Measurements from ENCODE around the gene CLDN16.

The CLDN16 gene, protein sequence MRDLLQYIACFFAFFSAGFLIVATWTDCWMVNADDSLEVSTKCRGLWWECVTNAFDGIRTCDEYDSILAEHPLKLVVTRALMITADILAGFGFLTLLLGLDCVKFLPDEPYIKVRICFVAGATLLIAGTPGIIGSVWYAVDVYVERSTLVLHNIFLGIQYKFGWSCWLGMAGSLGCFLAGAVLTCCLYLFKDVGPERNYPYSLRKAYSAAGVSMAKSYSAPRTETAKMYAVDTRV

DNA sequence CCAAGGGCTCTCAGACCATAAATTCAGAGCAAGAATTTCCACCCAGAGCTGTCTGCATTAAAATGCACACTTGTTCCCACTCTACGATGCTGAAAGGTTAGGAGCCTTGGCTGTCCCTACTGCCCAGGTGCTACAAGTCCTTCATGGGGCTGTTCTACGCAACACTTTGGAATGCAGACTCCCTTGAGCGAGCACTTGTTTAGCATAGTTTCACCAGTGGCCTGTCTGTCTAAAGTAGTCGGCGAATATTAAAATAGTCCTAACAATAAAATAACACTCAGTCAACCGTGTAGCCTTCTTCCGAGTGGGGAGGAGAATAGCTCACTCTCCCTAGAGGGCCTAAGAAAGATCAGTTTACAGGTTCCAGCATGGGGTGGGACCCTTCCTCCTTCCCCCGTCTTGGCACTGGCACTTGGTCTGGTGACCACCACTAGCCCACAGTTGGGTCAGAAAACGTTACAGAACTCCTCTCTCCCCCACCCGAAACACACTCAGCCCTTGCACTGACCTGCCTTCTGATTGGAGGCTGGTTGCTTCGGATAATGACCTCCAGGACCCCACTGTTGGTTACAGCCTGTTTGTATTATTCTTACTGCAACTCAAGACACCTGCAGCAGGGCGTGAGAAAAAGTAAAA, at the start of gene CLDN16:
Gene CLDN16 (plus strand): TSS at position 586 of the 636 bp plus-strand sequence. CDS start 167 bp downstream, outside the sequence.
- no peak for DNase-seq

DNA sequence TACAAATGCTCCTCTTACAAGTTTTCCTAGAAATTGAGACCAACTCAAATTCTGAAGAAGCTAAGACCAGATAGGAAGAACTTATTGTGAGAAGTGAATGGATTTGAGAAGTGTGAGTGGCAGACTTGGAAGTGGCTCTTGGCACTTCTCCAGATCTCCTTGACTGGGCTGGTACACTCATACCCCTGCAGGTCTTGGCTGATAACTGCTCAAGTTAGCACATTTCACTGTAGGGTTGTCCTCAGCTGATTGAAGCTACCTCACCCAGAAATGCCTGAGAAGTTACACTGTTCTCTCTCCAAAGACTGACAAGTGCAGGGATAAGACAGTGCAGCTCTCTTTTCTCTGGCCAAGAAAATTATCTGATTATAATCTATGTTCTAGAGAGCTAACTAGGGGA, 49.2 kb upstream of the CLDN16 start:
- DNase-seq = no peak

DNA sequence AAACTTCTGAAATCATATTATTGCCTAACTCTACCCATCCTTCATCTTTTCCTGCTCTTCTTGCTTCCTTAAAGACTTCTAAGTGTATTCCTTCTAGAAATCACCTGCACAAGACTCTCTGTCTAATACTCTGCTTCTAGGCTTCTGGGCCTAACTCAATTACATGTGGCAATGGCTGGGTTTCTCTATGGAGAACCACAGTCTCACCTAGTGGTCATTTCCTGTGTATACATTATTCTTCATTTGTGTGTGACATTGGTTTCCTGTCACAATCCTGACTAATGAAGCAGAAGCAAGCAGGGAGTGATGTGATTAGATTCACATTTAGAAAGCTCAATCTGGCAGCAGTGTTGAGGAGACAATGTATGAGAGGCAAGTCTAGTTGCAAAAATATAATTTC, 48.8 kb upstream of the CLDN16 start:
- no peak for DNase-seq

DNA sequence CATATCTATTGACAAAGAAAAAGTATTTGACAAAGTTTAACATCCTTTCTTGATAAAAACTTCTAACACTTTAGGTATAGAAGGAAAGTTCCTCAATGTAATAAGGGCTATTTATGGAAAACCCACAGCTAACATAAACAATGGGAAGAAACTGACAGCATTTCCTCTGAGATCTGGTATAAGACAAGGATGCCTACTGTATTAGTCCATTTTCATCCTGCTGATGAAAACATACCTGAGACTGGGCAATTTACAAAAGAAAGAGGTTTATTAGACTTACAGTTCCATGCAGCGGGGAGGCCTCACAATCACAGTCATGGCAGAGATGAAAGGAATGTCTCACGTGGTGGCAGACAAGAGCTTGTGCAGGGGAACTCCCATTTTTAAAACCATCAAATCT, 47.9 kb upstream of the CLDN16 start:
- no peak for DNase-seq

DNA sequence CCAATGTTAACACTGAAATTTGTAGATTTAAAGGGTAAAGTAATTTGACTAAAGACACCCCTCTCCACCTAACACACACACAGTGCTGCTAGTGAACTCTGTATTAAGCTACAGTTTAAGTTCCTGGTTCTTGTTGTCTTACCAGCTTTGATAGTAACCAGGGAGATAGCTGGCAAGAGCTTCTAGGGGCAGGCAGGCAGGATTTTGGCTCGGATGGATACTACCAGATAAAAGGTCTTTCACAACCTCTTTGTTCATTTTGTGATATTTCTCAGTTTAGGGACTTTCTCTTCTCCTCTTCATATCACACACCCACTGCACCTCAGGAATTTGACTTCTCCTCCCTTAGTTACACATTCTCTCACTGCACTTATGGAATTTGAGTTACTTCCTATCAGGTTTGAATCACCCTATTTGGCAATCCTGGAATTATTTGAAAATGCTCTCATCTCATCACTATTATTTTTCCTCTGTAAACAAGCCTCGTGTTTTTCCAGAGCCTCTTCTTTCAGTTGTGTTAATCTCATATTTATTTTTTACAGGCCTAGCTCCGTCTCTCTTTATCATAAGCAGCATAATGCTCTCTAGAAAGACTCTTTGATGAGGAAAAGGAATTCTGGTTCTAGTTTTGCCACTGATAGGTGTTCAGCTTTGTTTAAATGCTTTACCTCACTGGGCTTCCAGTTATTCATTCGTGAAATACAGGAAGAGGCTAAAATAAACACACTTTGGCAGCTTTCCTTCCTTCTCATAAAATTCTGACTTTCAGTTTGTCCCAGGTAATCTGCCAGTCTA, 42.7 kb upstream of the CLDN16 start:
- no peak for DNase-seq

DNA sequence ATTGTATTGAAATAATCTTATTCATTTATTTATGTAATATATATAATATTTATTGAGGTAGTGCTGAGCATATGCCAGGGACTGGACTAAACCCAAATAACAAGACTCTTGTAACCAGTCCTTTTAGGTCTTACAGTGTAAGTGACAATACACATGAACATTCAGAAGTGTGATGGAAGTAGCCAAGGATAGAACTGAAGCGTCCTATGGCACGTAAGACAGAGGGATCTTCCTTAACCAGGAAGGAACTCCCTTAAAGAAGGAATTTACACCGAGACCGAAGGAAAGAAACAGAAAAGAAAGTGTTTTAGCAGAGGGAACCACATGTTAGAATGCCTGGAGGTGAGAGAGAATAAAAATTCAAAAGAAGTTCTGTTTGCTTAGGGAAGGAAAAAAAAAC, 42.1 kb upstream of the CLDN16 start:
- DNase-seq = no peak

DNA sequence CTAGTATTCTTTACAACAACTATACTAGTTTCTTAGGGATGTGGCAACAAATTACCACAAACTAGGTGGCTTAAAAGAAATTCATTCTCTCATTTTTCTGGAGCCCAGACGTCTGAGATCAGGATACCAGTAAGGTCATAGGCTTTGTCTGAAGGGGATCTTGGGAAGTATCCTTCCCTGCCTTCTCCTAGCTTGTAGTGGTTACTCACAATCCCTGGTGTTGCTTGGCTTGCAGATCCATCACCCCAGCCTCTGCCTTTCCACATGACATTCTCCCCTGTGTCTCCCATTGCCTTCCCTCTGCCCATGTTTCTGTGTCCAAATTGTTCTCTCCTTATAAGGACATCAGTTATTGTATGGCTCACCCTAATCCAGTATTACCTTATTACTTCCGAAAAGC, 41.4 kb upstream of the CLDN16 start:
- DNase-seq = no peak

DNA sequence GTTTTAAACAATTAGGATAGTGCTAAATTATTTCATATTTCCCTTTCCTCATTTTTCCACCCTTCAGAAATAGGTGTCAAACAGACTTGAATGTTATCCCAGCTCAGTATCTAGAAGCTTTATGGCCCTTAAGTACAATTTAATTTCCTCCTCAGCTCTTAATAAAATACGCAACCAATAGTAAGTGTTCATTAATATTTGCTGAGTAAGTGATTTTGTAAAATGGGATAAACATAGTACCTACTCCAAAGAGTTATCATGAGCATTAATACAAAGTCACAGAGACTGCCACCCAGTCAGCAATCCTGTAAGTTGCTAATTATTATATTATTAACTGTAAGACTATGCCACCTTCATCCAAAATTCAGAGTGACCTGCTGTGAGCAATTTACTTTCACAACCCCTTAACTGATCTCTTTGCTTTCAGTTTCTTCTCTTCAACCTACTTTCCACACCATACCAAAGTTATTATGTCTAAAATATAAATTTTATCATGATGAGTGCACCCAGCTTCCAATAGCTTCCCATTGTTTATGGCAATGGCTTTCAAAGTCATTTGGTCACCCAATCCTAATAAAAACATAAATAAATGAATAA, 35.0 kb upstream of the CLDN16 start:
- DNase-seq = no peak

DNA sequence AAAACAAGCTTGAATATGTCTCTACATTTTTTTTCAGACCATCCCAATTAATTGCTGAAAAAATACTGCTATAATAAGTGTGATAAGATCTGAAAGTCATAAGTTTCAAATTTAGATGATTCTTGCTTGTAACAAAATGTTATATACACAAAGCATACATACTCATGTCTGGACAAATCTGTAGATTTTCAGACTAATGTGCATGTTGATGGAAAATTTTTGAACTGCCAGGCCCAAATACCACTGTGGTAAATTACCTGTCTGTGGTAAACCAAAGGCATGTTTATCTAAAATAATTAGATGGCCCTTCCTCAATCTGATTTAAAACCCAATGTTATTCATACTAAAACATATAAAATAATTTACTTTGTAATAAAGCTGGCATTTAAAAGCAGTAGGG, 31.7 kb upstream of the CLDN16 start:
- no peak for DNase-seq

DNA sequence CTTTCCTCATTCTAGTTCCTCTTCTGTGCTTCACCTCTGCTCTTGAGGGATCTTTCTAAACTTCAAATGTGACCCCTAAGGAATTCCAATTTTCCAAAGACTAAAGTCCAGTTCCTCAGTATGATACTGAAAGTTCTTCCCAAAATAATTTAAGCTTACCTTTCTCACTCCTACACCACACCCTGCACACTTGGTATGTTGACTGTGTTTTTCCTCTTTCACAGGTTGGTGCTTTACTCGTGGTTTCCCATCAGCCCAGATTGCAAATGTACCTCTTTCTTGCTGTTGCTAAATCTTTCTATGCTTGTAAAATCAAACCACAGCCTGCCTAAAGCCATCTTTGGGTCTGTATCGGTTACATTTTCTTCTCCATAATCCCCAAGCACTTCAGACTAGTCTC, 30.5 kb upstream of the CLDN16 start:
- DNase-seq = no peak

DNA sequence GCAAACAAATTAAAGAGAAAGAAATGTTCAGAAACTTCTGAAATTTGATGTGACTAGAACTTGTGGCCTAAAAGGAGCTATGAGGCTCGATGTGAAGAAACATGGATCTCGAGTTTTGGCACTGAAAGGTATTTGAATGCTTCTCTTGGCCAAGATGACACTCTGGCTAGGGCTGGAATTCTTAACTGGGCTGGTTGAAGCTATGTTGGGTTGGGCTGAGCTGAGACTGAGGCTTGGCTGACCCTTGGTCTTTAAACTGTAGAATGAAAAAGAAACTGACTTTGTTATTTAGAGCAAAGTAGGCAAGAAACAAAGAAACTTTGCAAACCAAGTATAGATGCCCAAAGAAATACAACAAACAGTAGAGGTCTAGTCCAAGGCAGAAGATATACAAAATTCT, 28.1 kb upstream of the CLDN16 start:
- no peak for DNase-seq

DNA sequence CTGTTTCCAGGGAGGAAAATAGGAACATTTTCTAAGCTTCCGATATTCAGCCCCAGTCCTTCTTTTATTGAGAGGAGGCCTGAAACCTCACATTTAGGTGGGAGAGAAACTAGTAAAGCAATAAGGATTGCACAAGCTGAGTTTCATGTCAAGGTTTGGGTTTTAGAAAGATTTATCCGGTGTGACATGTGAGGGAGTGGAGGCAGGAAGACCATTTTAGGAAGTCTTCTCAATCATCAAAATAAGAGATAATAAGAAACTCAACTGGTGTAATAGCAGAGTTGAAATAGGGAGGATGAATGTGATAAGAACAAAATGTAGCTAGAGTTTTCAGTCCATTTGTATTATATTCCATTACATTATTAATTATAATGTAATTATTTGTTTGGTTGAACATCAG, 27.7 kb upstream of the CLDN16 start:
- no peak for DNase-seq

DNA sequence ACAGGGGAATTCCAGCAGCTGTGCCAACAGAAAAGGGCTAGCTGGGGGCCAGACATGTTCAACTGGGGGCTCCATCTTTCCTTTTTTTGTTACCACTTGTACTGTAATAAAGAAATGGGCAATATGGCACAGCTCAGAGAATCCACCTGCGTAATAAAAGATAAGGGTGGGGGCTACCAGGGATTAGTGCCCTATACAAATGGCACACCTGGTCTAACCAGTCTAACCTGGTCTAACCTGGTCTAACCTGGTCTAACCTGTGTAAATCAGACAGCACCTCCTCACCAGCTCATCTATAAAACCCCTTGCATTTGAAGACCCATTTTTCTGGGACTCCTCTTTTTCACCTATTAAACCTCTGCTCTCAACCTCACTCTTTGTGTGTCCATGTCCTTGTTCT, 26.2 kb upstream of the CLDN16 start:
- no peak for DNase-seq

DNA sequence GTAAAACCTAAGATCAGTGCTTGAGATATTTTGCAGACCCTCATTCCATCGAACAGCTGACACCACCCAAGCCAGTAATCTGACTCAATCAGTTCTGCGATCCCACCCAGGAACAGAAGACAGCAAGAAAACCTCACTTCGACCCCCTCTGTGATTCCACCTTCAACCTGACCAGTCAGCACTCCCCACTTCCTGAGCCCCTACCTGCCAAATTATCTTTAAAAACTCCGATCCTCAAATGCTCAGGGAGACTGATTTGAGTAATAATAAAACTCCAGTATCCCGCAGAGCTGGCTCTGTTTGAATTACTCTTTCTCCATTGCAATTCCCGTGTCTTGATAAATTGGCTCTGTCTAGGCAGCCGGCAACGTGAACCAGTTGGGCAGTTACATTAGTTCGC, 25.7 kb upstream of the CLDN16 start:
- DNase-seq = no peak

DNA sequence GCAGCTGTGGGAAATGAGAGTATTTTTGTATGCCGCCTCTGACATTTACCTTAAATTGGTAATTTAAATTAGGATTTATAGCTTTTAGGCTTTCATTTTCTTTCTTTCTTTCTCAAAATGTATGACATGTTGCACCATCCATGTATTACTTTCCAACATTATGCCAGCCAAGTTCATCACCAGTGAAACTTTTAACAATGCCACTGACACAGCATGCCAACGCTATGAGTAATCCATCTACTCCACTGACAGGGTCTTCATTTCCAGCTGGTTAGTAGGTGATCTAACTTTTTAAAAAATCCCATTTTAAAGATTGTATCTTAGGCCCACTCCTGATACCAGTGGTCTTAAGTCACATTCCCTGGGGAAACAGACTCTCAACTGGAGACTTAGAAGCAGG, 21.8 kb upstream of the CLDN16 start:
- DNase-seq = no peak

DNA sequence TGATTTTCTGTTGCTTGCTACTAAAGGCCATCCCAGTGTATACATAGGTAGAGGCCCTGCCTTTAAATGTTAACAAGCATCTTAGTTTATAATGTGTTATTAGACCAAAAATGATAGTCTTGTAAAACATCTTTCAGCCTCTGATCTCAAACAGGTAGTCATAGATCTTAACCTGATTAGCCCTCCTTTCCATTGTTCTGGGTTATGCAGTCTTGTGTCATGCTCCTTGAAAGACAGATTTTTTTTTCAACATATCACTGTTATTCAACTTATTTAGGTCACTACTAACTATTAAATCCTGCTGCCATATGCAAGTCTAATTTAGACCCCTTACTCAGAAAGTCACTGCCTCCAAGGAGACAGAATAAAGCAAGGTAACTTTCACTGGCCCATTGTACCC, 19.1 kb upstream of the CLDN16 start:
- no peak for DNase-seq

DNA sequence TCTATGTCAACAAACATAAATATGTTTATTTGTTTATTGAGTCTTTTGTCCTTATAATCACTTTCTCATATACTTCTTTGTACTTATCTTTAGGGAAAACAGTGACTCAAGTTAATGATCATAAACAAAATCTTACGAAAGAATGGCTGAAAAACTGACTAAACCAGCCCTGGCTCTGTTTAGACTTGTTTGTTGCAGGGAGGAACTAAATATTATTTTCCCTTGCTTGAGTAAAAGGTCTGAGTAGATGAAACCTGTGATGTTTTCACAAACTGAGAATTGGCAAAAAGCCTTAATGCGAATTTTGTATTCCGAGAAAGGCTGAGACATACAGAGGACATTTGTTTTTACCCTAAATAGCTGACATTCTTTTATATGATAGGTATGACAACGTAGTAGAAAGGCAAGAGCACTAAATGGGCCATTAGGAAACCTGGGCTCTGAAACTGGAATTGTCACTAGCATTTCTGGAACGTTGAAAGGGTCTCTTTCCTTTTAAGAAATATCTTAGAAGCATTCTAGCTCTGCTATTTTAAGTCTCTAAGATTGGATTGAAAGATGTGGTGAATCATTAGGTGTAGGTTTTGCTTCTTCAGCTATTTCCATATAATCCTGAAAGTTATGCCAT, 18.2 kb upstream of the CLDN16 start:
- DNase-seq = no peak

DNA sequence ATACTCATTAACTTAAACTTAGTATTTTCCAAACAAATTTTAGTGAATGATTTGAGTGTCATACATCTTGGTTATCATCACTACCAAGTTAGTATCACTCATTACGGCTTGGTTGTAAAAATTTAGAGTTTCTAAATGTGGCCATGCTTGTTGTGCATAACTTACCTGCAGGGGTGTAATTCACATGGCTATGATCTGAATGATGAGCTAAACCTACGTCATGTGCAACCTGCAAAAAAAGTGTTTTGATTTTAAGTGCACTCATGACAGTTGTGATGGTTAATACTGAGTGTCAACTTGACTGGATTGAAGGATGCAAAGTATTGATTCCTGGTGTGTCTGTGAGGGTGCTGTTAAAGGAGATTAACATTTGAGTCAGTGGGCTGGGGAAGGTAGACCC, 17.6 kb upstream of the CLDN16 start:
- no peak for DNase-seq

DNA sequence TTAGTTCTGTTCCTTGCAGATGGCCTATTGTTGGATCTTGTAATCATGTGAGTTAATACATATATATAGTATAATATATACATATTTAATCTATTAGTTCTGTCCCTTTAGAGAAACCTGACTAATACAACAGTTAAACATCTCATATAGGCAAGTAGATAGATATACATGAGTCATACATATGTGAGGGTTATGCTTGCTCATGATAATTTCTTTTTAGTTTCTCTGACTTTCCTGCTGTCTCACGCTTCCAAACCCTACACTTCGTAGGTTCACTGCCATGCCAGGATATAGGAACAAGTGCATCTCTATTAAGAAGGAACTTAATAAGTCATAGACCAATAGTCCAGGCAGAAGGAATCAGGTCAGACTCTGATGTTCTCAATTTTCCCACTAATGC, 16.8 kb upstream of the CLDN16 start:
- DNase-seq = no peak

DNA sequence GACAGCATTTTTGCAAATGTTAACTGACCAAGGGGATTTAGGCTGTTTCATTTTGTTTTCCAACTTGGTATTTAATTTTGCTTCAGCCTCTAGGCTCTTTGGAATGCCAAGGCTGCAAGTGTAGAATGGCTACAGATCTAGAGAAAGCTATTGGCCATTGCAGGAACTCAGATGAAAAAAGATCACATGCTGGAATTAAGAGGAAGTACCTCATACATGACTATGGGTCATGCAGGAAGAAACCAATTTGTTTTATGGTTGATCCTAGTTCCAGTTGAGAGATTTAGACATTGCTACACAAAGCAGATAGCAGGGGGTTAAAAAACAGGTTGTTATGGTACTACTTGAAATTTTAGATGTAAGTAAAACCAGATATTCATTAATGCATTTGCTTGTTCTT, 12.7 kb upstream of the CLDN16 start:
- DNase-seq = no peak

DNA sequence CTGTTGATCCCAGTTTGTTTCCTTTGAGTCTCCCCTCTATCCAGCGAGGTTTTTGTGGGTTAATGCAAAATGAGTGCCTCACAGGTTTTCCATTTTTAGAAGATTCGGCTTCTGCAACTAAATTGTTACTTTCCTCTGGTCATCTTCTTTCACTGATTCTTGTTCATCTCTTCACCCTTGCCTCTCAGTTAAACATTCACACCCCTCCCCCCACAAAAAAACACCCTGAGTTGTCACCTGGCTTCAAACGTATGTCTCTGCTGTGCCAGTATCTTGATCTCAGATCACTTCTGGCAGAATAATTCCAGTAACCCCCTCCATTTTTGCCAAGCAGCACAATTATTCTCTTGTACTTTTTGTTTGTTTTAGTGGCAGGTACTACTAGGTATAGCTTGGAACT, 12.3 kb upstream of the CLDN16 start:
- DNase-seq = no peak

DNA sequence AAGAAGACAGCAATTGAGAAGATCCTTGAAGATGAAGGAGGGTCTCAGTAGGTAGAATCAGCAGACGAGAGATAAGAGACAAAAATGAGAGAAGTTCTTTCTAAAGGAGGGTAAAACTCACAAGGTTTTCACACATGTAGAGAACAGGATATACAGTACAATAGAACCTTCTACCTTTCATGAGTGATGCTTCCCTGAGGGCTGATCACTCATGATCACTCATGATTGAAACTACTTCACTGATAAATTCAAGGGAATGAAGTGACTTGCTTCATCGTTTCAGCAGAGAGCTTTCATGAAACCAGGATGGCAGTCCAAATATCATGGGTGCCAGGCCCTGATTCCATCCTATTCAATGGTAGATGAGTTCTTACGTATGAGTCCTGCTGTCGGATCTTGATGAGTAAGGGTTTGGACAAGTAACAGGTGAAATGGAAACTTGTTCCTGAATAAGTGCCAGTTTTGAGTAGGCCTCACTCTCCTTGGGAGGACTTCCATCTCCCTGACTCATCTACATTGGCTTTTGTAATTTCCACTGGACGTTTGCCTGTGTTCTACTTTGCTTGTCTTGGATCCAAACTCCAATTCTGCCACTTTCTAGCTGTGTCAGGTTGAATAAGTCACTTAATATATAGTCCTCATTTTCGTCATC, 9.6 kb upstream of the CLDN16 start:
- DNase-seq = no peak

DNA sequence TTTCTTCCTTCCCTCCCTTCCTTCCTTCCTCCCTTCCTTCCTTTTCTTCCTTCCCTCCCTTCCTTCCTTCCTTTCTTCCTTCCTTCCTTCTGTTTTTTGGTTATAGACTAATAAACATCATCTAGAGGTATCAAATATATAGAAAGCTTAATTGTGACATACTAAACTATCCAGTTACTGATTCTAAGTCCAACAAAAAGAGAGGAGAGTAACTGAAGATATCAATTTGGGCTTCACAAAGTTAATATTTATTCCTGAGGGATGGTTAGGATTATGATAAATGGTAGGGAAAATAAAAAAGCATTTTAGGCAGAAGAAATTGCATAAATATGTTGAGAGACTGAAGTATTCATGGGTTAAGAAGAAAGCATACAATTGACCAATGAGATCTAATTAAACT, 7.8 kb upstream of the CLDN16 start:
- no peak for DNase-seq
